GM18870 (cell line): ENCODE measurements around the gene TRAF4.
"Not testable (repeated sequence)": the region's sequence is repeated elsewhere in the genome, so short reads cannot be mapped to it uniquely, and the experiment has no call there.

Source experiments
- ATAC-seq: cut with Tn5 transposase; IDR thresholded peaks from one replicate; pipeline ENCODE4 v1.9.1; 2021; ENCODE audit warnings: moderate library complexity; ENCODE audit not compliant: unreplicated experiment

TRAF4 gene

GRCh38 chr17:28765038-28765437 lies 21.2 kb downstream of the TRAF4 start:
- ATAC-seq: no peak

GRCh38 chr17:28773736-28774135 lies 29.9 kb downstream of the TRAF4 start:
- no peak for ATAC-seq

GRCh38 chr17:28774206-28774605 lies 30.4 kb downstream of the TRAF4 start:
- ATAC-seq: no peak

GRCh38 chr17:28777178-28777577 lies 33.4 kb downstream of the TRAF4 start:
- ATAC-seq: no peak

GRCh38 chr17:28779601-28780000 lies 35.8 kb downstream of the TRAF4 start:
- ATAC-seq: not testable (repeated sequence)

GRCh38 chr17:28783161-28783560 lies 39.4 kb downstream of the TRAF4 start:
- ATAC-seq: no peak

- no peak for ATAC-seq
Measured at GRCh38 chr17:28788100-28788499, 44.3 kb downstream of the TRAF4 start.

GRCh38 chr17:28792877-28793661 lies 49.3 kb downstream of the TRAF4 start:
- ATAC-seq: no peak

GRCh38 chr17:28794846-28795441 lies 51.1 kb downstream of the TRAF4 start:
- ATAC-seq: not testable (repeated sequence)

GRCh38 chr17:28796062-28796461 lies 52.3 kb downstream of the TRAF4 start:
- ATAC-seq: no peak
